H1 (cell line): Measurements from ENCODE around the gene C3orf20. TPM values are rescaled to one million over a fixed set of nuclear protein-coding genes. Genes with fewer than 3 reads are reported as not detected.

Experiments used
- CTCF ChIA-PET: fragments of 300-600 bp; sonication (Branson Sonifier 250); formaldehyde crosslinking; loops from one replicate; lab custom pipeline; 2021; ENCODE audit not compliant: partially characterized antibody; lab: Charles Lee
- POLR2A ChIA-PET: fragments of 300-600 bp; sonication (Branson Sonifier 250); formaldehyde crosslinking; loops from one replicate; lab custom pipeline; 2021; ENCODE audit warnings: inconsistent platforms; ENCODE audit not compliant: partially characterized antibody; lab: Charles Lee
- DNase-seq, 2 experiments: peaks; one replicate each; pipeline versions ENCODE4 v3.0.0 to v3.0.0-alpha.2; 2010 to 2022; ENCODE audit warnings: low spot score in 2 of 2, low read depth in 1 of 2, mixed read lengths in 1 of 2
- FAIRE-seq: peaks from 2 replicates; lab custom pipeline; 2011; peaks lifted over from hg19 to GRCh38; lab: Jason Lieb, UNC
- H2AFZ ChIP-seq: 2 replicates; pipeline ENCODE4 v1.8.1; 2012; ENCODE audit warnings: low read length, inconsistent platforms
- H2AK5ac ChIP-seq: 2 replicates; pipeline ENCODE4 v1.6.1; 2013; ENCODE audit warnings: low read depth, low read length
- H2BK120ac ChIP-seq: replicated peaks from 2 replicates; pipeline ENCODE3; 2013; ENCODE audit warnings: low read depth, low read length, inconsistent platforms
- H2BK12ac ChIP-seq: 2 replicates; pipeline ENCODE4 v1.6.1; 2013; ENCODE audit warnings: low read depth, low read length
- H2BK15ac ChIP-seq: 2 replicates; pipeline ENCODE4 v1.6.1; 2013; ENCODE audit warnings: low read length
- H2BK20ac ChIP-seq: 2 replicates; pipeline ENCODE4 v1.6.1; 2013; ENCODE audit warnings: low read length
- H2BK5ac ChIP-seq: 2 replicates; pipeline ENCODE4 v1.6.1; 2013; ENCODE audit warnings: low read depth, low read length
- H3K14ac ChIP-seq: 2 replicates; pipeline ENCODE4 v1.6.1; 2013; ENCODE audit warnings: inconsistent platforms; ENCODE audit not compliant: insufficient read length
- H3K18ac ChIP-seq: 2 replicates; pipeline ENCODE4 v1.6.1; 2013; ENCODE audit warnings: low read length; ENCODE audit errors: extremely low read depth
- H3K23ac ChIP-seq: 2 replicates; pipeline ENCODE4 v1.6.1; 2013; ENCODE audit warnings: inconsistent platforms; ENCODE audit not compliant: insufficient read length
- H3K23me2 ChIP-seq: 2 replicates; pipeline ENCODE4 v1.6.1; 2013; ENCODE audit warnings: low read depth, low read length
- H3K27ac ChIP-seq: 2 replicates; pipeline ENCODE4 v1.6.1; 2011; ENCODE audit warnings: low read depth, low read length, inconsistent platforms
- H3K27me3 ChIP-seq, 4 experiments: replicated peaks in 1 of 4; 1 replicate in 1 of 4; 2 replicates in 3 of 4; pipeline versions ENCODE4 v1.6.1 to v1.8.1; 2011 to 2013; ENCODE audit warnings: low read length in 3 of 4, mild to moderate bottlenecking in 3 of 4, inconsistent platforms in 2 of 4, mixed read lengths in 2 of 4, moderate library complexity in 1 of 4; ENCODE audit not compliant: control insufficient read depth in 3 of 4, insufficient read depth in 3 of 4; ENCODE audit errors: extremely low read depth in 1 of 4
- H3K36me3 ChIP-seq, 4 experiments: 2 replicates each; pipeline versions ENCODE4 v1.6.1 to v1.8.1; 2011 to 2013; ENCODE audit warnings: mild to moderate bottlenecking in 4 of 4, low read length in 3 of 4, moderate library complexity in 2 of 4, control low read depth in 1 of 4, inconsistent platforms in 1 of 4; ENCODE audit not compliant: insufficient read depth in 4 of 4, control insufficient read depth in 2 of 4
- H3K4ac ChIP-seq: replicated peaks from 2 replicates; pipeline ENCODE3; 2013; ENCODE audit warnings: low read length, low read depth, mixed read lengths, inconsistent platforms; ENCODE audit not compliant: insufficient read length
- H3K4me1 ChIP-seq, 4 experiments: replicated peaks in 1 of 4; 1 replicate in 1 of 4; 2 replicates in 3 of 4; pipeline versions ENCODE4 v1.6.1 to v1.8.1; 2011 to 2013; ENCODE audit warnings: low read length in 3 of 4, inconsistent platforms in 2 of 4, mixed read lengths in 1 of 4; ENCODE audit not compliant: insufficient read depth in 4 of 4, control insufficient read depth in 3 of 4
- H3K4me2 ChIP-seq, 2 experiments: 2 replicates each; pipeline versions ENCODE4 v1.6.1 to v1.8.1; 2011 to 2013; ENCODE audit warnings: low read depth in 2 of 2, low read length in 2 of 2, control low read depth in 1 of 2, inconsistent platforms in 1 of 2, mild to moderate bottlenecking in 1 of 2; ENCODE audit not compliant: insufficient read depth in 1 of 2
- H3K4me3 ChIP-seq, 4 experiments: fragments of 200-600, 300-600 bp in 1 of 4; sonication (generic), shearing (Covaris generic), sonication (Bioruptor Twin) in 1 of 4; 2 replicates each; pipeline versions ENCODE4 v1.5.1 to v1.8.1; 2011 to 2016; ENCODE audit warnings: low read length in 4 of 4, low read depth in 3 of 4, control low read depth in 2 of 4, inconsistent platforms in 2 of 4, mild to moderate bottlenecking in 2 of 4, mixed read lengths in 1 of 4, moderate library complexity in 1 of 4; ENCODE audit not compliant: insufficient read depth in 2 of 4; ENCODE audit errors: extremely low read depth in 1 of 4
- H3K56ac ChIP-seq: replicated peaks from 2 replicates; pipeline ENCODE3; 2013; ENCODE audit warnings: low read depth, mild to moderate bottlenecking, mixed read lengths, low read length, inconsistent platforms; ENCODE audit not compliant: insufficient read length
- H3K79me1 ChIP-seq: 2 replicates; pipeline ENCODE4 v1.6.1; 2013; ENCODE audit warnings: low read depth, low read length, control low read depth
- H3K79me2 ChIP-seq, 2 experiments: 2 replicates each; pipeline versions ENCODE4 v1.6.1 to v1.8.1; 2012 to 2013; ENCODE audit warnings: low read length in 2 of 2, mild to moderate bottlenecking in 2 of 2, inconsistent platforms in 1 of 2; ENCODE audit not compliant: insufficient read depth in 2 of 2, control insufficient read depth in 1 of 2
- H3K9ac ChIP-seq, 4 experiments: replicated peaks in 1 of 4; 1 replicate in 1 of 4; 2 replicates in 3 of 4; pipeline versions ENCODE4 v1.6.1 to v1.8.1; 2011 to 2013; ENCODE audit warnings: low read depth in 3 of 4, low read length in 3 of 4, control low read depth in 2 of 4, mild to moderate bottlenecking in 2 of 4, moderate library complexity in 2 of 4, inconsistent platforms in 1 of 4; ENCODE audit errors: extremely low read depth in 1 of 4
- H3K9me3 ChIP-seq, 2 experiments: 2 replicates each; pipeline versions ENCODE4 v1.6.1 to v1.8.1; 2012 to 2013; ENCODE audit warnings: mild to moderate bottlenecking in 2 of 2, moderate library complexity in 2 of 2, control low read depth in 1 of 2, inconsistent platforms in 1 of 2, low read depth in 1 of 2, low read length in 1 of 2, mixed read lengths in 1 of 2; ENCODE audit not compliant: insufficient read depth in 2 of 2
- H4K20me1 ChIP-seq, 2 experiments: replicated peaks in 1 of 2; 2 replicates each; pipeline versions ENCODE3 to v1.8.1; 2011 to 2013; ENCODE audit warnings: inconsistent platforms in 2 of 2, low read length in 2 of 2, mild to moderate bottlenecking in 1 of 2; ENCODE audit not compliant: insufficient read depth in 2 of 2, control insufficient read depth in 1 of 2
- H4K5ac ChIP-seq: 2 replicates; pipeline ENCODE4 v1.6.1; 2013; ENCODE audit warnings: low read length, low read depth, mixed read lengths, inconsistent platforms; ENCODE audit not compliant: insufficient read length
- H4K8ac ChIP-seq: 2 replicates; pipeline ENCODE4 v1.8.0; 2013; ENCODE audit warnings: mild to moderate bottlenecking, moderate library complexity, low read length, inconsistent platforms; ENCODE audit not compliant: insufficient read depth; ENCODE audit errors: extremely low read depth
- H4K91ac ChIP-seq: replicated peaks from 2 replicates; pipeline ENCODE3; 2013; ENCODE audit warnings: low read length, mixed read lengths, inconsistent platforms; ENCODE audit not compliant: insufficient read length
- BRCA1 ChIP-seq: IDR thresholded peaks from 2 replicates; pipeline ENCODE4 v1.6.1; 2012; ENCODE audit warnings: low read depth, low read length, improper control_type of control experiment
- CHD1 ChIP-seq: IDR thresholded peaks from 2 replicates; pipeline ENCODE4 v1.6.1; 2012; ENCODE audit warnings: low read depth, low read length, improper control_type of control experiment
- EP300 ChIP-seq, 2 experiments: IDR thresholded peaks; 1 replicate in 1 of 2; 2 replicates in 1 of 2; pipeline ENCODE4 v1.6.1; 2011 to 2012; ENCODE audit warnings: low read depth in 2 of 2, low read length in 2 of 2, mild to moderate bottlenecking in 2 of 2, borderline replicate concordance in 1 of 2, inconsistent platforms in 1 of 2, moderate library complexity in 1 of 2
- WGBS, 2 experiments: shearing (Covaris generic) in 1 of 2; methylation state at CpG; one replicate each; pipeline versions ENCODE4 v1.1.6 to v1.1.7; 2013 to 2015; ENCODE audit warnings: low lambda C conversion rate in 2 of 2, mixed read lengths in 2 of 2, inconsistent platforms in 1 of 2, low coverage in 1 of 2, missing lambda C conversion rate in 1 of 2; ENCODE audit not compliant: insufficient replicate concordance in 2 of 2, insufficient coverage in 1 of 2, insufficient read length in 1 of 2; ENCODE audit errors: extremely low coverage in 1 of 2, missing lambda C conversion rate in 1 of 2; 5-methylcytosine and 5-hydroxymethylcytosine counted together
- polyA plus RNA-seq, 7 experiments: library from polyadenylated mRNA; depleted of rRNA in 3 of 7; stranded (reverse) in 5 of 7; unstranded in 2 of 7; fragments of >200 nt in 5 of 7; fragments of 200-250 nt in 2 of 7; gene quantifications; 1 replicate in 5 of 7; 2 replicates in 1 of 7; 4 replicates in 1 of 7; pipeline versions ENCODE4 v1.2.1 to v1.2.3, GENCODE V29; 2011 to 2013; ENCODE audit warnings: missing spikeins in 2 of 7, mixed read lengths in 2 of 7
- total RNA-seq: library from RNA; stranded (reverse); fragmentation: NEBNext Ultra II Directional; extraction: Animal tissue kit (Norgen Biotek cat#: 25700); gene quantifications from 2 replicates; pipeline ENCODE4 v1.2.1, GENCODE V29; 2021

Gene C3orf20
- total and polyA plus RNA-seq, 2 of the 8 experiments (the other 6 are each of a cell fraction or from before 2014, with no cell fraction given) = not detected

- CTCF ChIA-PET = interaction anchor here (1.0 to 1.7 kb wide), 3 partner anchors 94 to 241 kb away, joined by 3 to 5 read pairs (median 3); no protein-coding TSS in a partner anchor
- Histone ChIP-seq H3K23me2 (no peaks in the 10 kb centered on the region), H3K4me2 (no peak overlapping the region), H3K27ac (no peak overlapping the region), H3K79me2 (no peaks in the 10 kb centered on the region), H3K9ac (no peak overlapping the region), H3K18ac (no peak overlapping the region), H3K4ac (no peak overlapping the region), H2BK20ac (no peak overlapping the region), H2BK5ac (no peak overlapping the region), H4K91ac (no peak overlapping the region), H3K9me3 (peaks cover 0 to 6% of the 10 kb centered on the region in 2 experiments; a peak in 1 of 4 replicates), H4K5ac (no peak overlapping the region), H3K27me3 (no peaks in the 10 kb centered on the region), H2BK12ac (no peak overlapping the region), H4K20me1 (no peaks in the 10 kb centered on the region), H2BK120ac (no peak overlapping the region), H3K23ac (no peak overlapping the region), H3K36me3 (no peaks in the 10 kb centered on the region), H2AK5ac (no peak overlapping the region), H4K8ac (no peak overlapping the region), H2BK15ac (no peak overlapping the region), H3K79me1 (no peaks in the 10 kb centered on the region), H3K4me3 (no peak overlapping the region), H3K4me1 (no peaks in the 10 kb centered on the region), H2AFZ (no peak overlapping the region), H3K56ac (no peak overlapping the region), H3K14ac (no peak overlapping the region)
- WGBS, 2 experiments = 93% methylated on average over 2 of the region's 2 CpGs; no CpG with 5 or more reads in 1 of the 2 experiments
- no peak for DNase-seq
- no peak for FAIRE-seq
- POLR2A ChIA-PET = interaction anchor here (0.9 kb wide), 1 partner anchor 29 kb away, joined by 3 read pairs; the partner anchor contains the start of gene CCDC174
- TF ChIP-seq EP300 (IDR thresholded peaks at IDR 0.05; ENCODE audit: borderline replicate concordance in 1 of 2, low read depth in 2 of 2, low read length in 2 of 2) = no peak
- no peak for TF ChIP-seq CHD1
- TF ChIP-seq BRCA1 = no peak
Measured at GRCh38 chr3:14680716-14681115, 5.8 kb downstream of the C3orf20 start.
